NT2/D1 (cell line): ENCODE measurements around the gene CC2D2A.

ENCODE experiments used
- DNase-seq: peaks from one replicate; pipeline ENCODE4 v3.0.0-alpha.2; 2011; ENCODE audit warnings: low read depth, low spot score
- H3K27me3 ChIP-seq: 2 replicates; pipeline ENCODE4 v1.6.0; 2011; ENCODE audit warnings: mild to moderate bottlenecking; ENCODE audit not compliant: insufficient read length, insufficient read depth
- H3K36me3 ChIP-seq: 2 replicates; pipeline ENCODE4 v1.6.1; 2011; ENCODE audit warnings: mild to moderate bottlenecking, low read length, mixed read lengths; ENCODE audit not compliant: insufficient read depth, insufficient read length
- H3K4me1 ChIP-seq: 2 replicates; pipeline ENCODE4 v1.5.1; 2011; ENCODE audit not compliant: insufficient read depth, insufficient read length
- H3K4me3 ChIP-seq: 2 replicates; pipeline ENCODE4 v1.5.1; 2011; ENCODE audit warnings: low read depth; ENCODE audit not compliant: insufficient read length
- H3K9ac ChIP-seq: 2 replicates; pipeline ENCODE4 v1.6.0; 2011; ENCODE audit warnings: low read depth; ENCODE audit not compliant: insufficient read length
- H3K9me3 ChIP-seq: 2 replicates; pipeline ENCODE4 v1.5.1; 2011; ENCODE audit warnings: mild to moderate bottlenecking, low read length; ENCODE audit not compliant: insufficient read depth
- SUZ12 ChIP-seq: IDR thresholded peaks from 2 replicates; pipeline ENCODE4 v1.6.1; 2011; ENCODE audit not compliant: insufficient read length, insufficient read depth; ENCODE audit errors: extremely low read depth
- YY1 ChIP-seq: IDR thresholded peaks from 2 replicates; pipeline ENCODE4 v1.6.1; 2011; ENCODE audit not compliant: insufficient read length, insufficient read depth
- ZNF274 ChIP-seq: IDR thresholded peaks from 2 replicates; pipeline ENCODE4 v1.6.1; 2011; ENCODE audit warnings: mild to moderate bottlenecking, low read depth, low read length

The CC2D2A gene

GRCh38 chr4:15482842-15483241, 13.2 kb downstream of the CC2D2A start:
- Histone ChIP-seq H3K9ac (no peak overlapping the region), H3K4me3 (no peak overlapping the region), H3K4me1 (no peaks in the 10 kb centered on the region)

GRCh38 chr4:15488136-15488535, 18.5 kb downstream of the CC2D2A start:
- peaks cover 23% of the 10 kb centered on the region for H3K9me3 ChIP-seq

More at GRCh38 chr4:15482842-15483241, 13.2 kb downstream of the CC2D2A start:
- TF ChIP-seq ZNF274 (no peak), SUZ12 (no peak), YY1 (no peak)
- no peak for DNase-seq
- Histone ChIP-seq H3K27me3 (no peaks in the 10 kb centered on the region), H3K36me3 (peaks cover 34% of the 10 kb centered on the region), H3K9me3 (peaks cover 11% of the 10 kb centered on the region)

GRCh38 chr4:15488658-15489470, 19.2 kb downstream of the CC2D2A start:
- Histone ChIP-seq H3K36me3 (peaks cover 13% of the 10 kb centered on the region), H3K4me3 (no peak overlapping the region), H3K27me3 (no peaks in the 10 kb centered on the region), H3K9ac (no peak overlapping the region), H3K4me1 (no peaks in the 10 kb centered on the region), H3K9me3 (peaks cover 23% of the 10 kb centered on the region)
- no peak for DNase-seq
- TF ChIP-seq YY1 = no peak
- no peak for TF ChIP-seq ZNF274
- TF ChIP-seq SUZ12 = no peak

More at GRCh38 chr4:15488136-15488535, 18.5 kb downstream of the CC2D2A start:
- no peak for DNase-seq
- Histone ChIP-seq H3K4me1 (no peaks in the 10 kb centered on the region), H3K36me3 (peaks cover 15% of the 10 kb centered on the region), H3K9ac (no peak overlapping the region), H3K4me3 (no peak overlapping the region), H3K27me3 (no peaks in the 10 kb centered on the region)
- TF ChIP-seq SUZ12 (no peak), YY1 (no peak), ZNF274 (no peak)

GRCh38 chr4:15489551-15489950, 19.9 kb downstream of the CC2D2A start:
- Histone ChIP-seq H3K27me3 (no peaks in the 10 kb centered on the region), H3K9ac (no peak overlapping the region), H3K9me3 (peaks cover 23% of the 10 kb centered on the region), H3K4me1 (no peaks in the 10 kb centered on the region), H3K36me3 (peaks cover 11% of the 10 kb centered on the region), H3K4me3 (no peak overlapping the region)
- TF ChIP-seq ZNF274 = no peak
- no peak for TF ChIP-seq SUZ12
- no peak for TF ChIP-seq YY1
- no peak for DNase-seq

- no peak for DNase-seq
- H3K27me3 ChIP-seq = no peaks in the 10 kb centered on the region
Measured at GRCh38 chr4:15493411-15493810, 23.7 kb downstream of the CC2D2A start.

GRCh38 chr4:15495621-15496020, 25.9 kb downstream of the CC2D2A start:
- no peaks in the 10 kb centered on the region for H3K27me3 ChIP-seq
- H3K4me1 ChIP-seq = no peaks in the 10 kb centered on the region
- no peak for DNase-seq
- no peak for TF ChIP-seq YY1
- TF ChIP-seq ZNF274 = no peak
- no peak for TF ChIP-seq SUZ12
- H3K9me3 ChIP-seq = peaks cover 7% of the 10 kb centered on the region; the same call in 1 of the 2 replicates
- H3K9ac ChIP-seq = no peak overlapping the region
- no peak overlapping the region for H3K4me3 ChIP-seq
- H3K36me3 ChIP-seq = peaks cover 3% of the 10 kb centered on the region

More at GRCh38 chr4:15493411-15493810, 23.7 kb downstream of the CC2D2A start:
- Histone ChIP-seq H3K4me3 (no peak overlapping the region), H3K9me3 (peaks cover 13% of the 10 kb centered on the region), H3K36me3 (peaks cover 11% of the 10 kb centered on the region), H3K9ac (no peak overlapping the region), H3K4me1 (no peaks in the 10 kb centered on the region)
- TF ChIP-seq SUZ12 = no peak
- TF ChIP-seq ZNF274 = no peak
- no peak for TF ChIP-seq YY1

- Histone ChIP-seq H3K4me1 (no peaks in the 10 kb centered on the region), H3K36me3 (peaks cover 5% of the 10 kb centered on the region), H3K4me3 (no peak overlapping the region), H3K9ac (no peak overlapping the region), H3K27me3 (no peaks in the 10 kb centered on the region), H3K9me3 (peaks cover 7% of the 10 kb centered on the region; the same call in 1 of the 2 replicates)
- TF ChIP-seq ZNF274 (no peak), SUZ12 (no peak), YY1 (no peak)
- no peak for DNase-seq
Measured at GRCh38 chr4:15498356-15498755, 28.7 kb downstream of the CC2D2A start.
